Measurements from ENCODE around the gene ZDHHC22. TPM values are rescaled to one million over a fixed set of nuclear protein-coding genes. Genes with fewer than 3 reads are reported as not detected.

The ZDHHC22 gene
- total and polyA plus RNA-seq, 10 donors, result 0.02 TPM; not detected in 9

DNA sequence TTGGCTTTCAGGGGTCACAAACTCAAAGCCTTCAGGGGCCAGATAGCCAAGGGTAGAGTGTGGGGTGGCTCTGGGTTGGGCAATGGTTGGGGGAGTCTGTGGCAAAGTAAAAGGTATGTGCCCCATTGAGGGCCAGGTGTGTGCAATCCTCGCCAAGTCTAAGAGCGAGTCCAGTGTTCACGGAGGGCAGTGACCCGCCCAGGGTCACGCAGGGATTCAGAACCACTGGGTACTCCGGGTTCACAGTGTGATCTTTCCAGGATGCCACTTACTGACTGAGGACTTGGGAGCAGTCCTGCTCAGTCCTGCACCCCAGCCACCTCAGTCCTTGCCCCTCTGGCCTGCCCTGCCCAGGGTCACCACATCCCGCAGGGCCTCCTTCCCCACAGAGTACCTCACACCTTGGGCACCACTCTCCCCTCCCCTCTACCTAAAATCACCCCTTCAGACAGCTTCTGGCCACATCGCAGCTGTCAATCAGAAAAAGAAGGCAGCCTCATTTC, 15.7 kb downstream of the ZDHHC22 start:
- Histone ChIP-seq H3K27ac (no peak overlapping the region), H3K9me3 (no peaks in the 10 kb centered on the region), H3K36me3 (no peaks in the 10 kb centered on the region), H3K4me3 (no peak overlapping the region), H3K4me1 (peaks cover 35 to 50% (median 44%) of the 10 kb centered on the region in 6 donors), H3K27me3 (replicated peaks in 1 of 7) (peaks cover 0 to 43% (median 6%) of the 10 kb centered on the region in 7 donors)
- no peak for TF ChIP-seq POLR2A (IDR thresholded peaks at IDR 0.05)
- TF ChIP-seq, protein P1, sequence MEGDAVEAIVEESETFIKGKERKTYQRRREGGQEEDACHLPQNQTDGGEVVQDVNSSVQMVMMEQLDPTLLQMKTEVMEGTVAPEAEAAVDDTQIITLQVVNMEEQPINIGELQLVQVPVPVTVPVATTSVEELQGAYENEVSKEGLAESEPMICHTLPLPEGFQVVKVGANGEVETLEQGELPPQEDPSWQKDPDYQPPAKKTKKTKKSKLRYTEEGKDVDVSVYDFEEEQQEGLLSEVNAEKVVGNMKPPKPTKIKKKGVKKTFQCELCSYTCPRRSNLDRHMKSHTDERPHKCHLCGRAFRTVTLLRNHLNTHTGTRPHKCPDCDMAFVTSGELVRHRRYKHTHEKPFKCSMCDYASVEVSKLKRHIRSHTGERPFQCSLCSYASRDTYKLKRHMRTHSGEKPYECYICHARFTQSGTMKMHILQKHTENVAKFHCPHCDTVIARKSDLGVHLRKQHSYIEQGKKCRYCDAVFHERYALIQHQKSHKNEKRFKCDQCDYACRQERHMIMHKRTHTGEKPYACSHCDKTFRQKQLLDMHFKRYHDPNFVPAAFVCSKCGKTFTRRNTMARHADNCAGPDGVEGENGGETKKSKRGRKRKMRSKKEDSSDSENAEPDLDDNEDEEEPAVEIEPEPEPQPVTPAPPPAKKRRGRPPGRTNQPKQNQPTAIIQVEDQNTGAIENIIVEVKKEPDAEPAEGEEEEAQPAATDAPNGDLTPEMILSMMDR (IDR thresholded peaks at IDR 0.05 in 8 of 11, conservative IDR thresholded peaks at IDR 0.05 in 3 of 11), result no peak
- TF ChIP-seq POLR2AphosphoS5 (IDR thresholded peaks at IDR 0.05), result no peak
- DNase-seq, result no peak
- intact Hi-C loops (cut with DNase I; ENCODE audit: low total_unique reads), result no loop called here
- 87 to 96% (median 90%) methylated on average over 7 to 8 of the region's 8 CpGs for WGBS, 5 donors

DNA sequence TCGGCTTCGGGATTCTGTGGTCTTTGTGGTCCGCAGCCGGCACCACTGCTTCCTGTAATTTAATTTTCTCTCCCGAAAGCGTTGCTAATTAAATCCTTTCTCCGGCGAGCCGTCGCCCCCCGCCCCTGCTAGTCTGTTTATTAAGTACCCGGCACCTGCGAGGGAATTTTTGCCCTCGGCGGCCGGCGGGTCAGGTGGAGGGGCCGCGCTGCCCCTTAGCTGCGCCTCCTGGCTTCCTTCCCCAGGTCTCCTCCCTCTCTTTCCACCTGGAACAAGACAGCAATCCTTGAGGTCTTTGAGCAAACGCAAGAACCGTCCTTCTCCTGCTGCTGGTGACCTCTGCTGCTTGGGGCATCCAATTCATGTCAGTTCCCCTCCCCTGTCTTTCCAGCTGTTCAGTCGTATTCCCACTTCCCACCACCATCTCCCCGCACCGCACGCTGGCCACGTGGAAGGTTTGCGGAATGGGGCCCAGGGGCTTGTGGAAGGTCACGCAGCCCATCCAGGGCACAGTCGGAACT, 16.2 kb downstream of the ZDHHC22 start:
- WGBS, 5 donors, result 14 to 17% (median 14%) methylated on average over 26 to 30 of the region's 30 CpGs
- peak overlapping the region in 4 of 8 donors; percentile 32 to 87 (median 84) for H3K27ac ChIP-seq
- H3K4me3 ChIP-seq, result peak overlapping the region in 7 of 8 donors; percentile 36 to 68 (median 51)
- TF ChIP-seq, protein P1 (IDR thresholded peaks at IDR 0.05 in 8 of 11, conservative IDR thresholded peaks at IDR 0.05 in 3 of 11), result peak in 5 of 11 experiments; percentile 19 to 53 (median 47)
- TF ChIP-seq POLR2AphosphoS5 (IDR thresholded peaks at IDR 0.05), result no peak
- no peaks in the 10 kb centered on the region for H3K9me3 ChIP-seq
- H3K27me3 ChIP-seq (replicated peaks in 1 of 7), result peaks cover 0 to 38% (median 6%) of the 10 kb centered on the region in 7 donors
- no peaks in the 10 kb centered on the region for H3K36me3 ChIP-seq
- DNase-seq, result no peak
- H3K4me1 ChIP-seq, result peaks cover 39 to 56% (median 49%) of the 10 kb centered on the region in 6 donors
- intact Hi-C loops (cut with DNase I; ENCODE audit: low total_unique reads), result no loop called here

DNA sequence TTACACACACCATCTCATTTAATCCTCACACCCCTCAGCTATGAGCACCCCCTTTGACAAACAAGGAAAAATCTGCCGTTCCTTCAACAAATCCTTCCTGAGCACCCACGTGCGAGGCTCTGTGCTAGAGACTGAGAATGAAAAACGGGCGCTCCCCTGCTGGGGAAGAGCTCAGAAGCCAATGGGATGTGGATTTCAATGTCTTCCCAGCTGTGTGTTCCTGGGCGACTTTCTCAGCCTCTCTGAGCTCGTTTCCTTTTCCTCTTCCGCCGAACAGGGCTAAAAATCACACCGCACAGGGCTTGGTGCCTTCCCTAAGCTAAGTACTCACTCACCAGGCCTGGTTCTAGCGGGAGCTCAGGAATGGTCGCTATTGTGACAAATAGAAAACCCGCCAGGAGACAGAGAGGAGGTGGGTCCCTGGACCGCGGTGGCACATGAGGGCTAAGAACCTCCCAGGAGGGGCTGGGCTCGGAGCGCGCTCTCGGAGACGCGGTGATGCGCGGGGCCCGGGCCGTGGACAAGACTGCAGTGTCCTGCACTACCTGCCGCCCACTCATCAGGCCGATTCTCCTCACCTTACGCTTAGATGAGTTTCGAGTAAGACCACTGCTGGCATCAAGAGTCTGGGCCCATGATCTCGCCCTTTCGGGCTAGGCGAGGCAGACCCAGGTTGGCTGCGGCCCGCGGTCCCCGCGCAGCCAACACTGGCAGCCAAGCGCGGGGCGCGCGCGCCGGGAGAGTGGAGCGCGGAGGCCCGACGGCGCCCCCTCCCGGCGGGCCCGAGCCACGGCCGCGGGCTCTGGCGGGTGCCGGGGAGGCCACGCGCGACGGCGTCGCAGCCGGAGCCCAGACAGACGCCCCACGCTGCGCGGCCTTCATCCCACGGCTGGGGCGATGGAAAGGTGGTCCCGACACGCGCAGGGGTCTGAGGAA, 17.0 kb downstream of the ZDHHC22 start:
- WGBS, 5 donors, result 5 to 10% (median 6%) methylated on average over 32 to 73 of the region's 73 CpGs
- DNase-seq, result peak; percentile 92
- peaks cover 44 to 63% (median 55%) of the 10 kb centered on the region in 6 donors for H3K4me1 ChIP-seq
- H3K27ac ChIP-seq, result peak overlapping the region in 7 of 8 donors; percentile 47 to 92 (median 83)
- TF ChIP-seq POLR2A (IDR thresholded peaks at IDR 0.05) (no peak), POLR2AphosphoS5 (IDR thresholded peaks at IDR 0.05) (peak; percentile 42 to 76 (median 74))
- TF ChIP-seq, protein P1 (IDR thresholded peaks at IDR 0.05 in 8 of 11, conservative IDR thresholded peaks at IDR 0.05 in 3 of 11), result peak in 9 of 11 experiments; percentile 15 to 91 (median 81)
- H3K4me3 ChIP-seq, result peak overlapping the region; percentile 36 to 68 (median 50)
- H3K27me3 ChIP-seq (replicated peaks in 1 of 7), result peaks cover 0 to 36% (median 6%) of the 10 kb centered on the region in 7 donors
- no peaks in the 10 kb centered on the region for H3K36me3 ChIP-seq
- H3K9me3 ChIP-seq, result no peaks in the 10 kb centered on the region
- intact Hi-C loops (cut with DNase I; ENCODE audit: low total_unique reads), result no loop called here
